Duodenal mucosa (tissue), 2 donors: ENCODE results near the gene CHD1L.
"Not testable (repeated sequence)": the region's sequence is repeated elsewhere in the genome, so short reads cannot be mapped to it uniquely, and the experiment has no call there.

ENCODE experiments used
- H3K27ac ChIP-seq: one replicate; pipeline ENCODE4 v1.7.0; 2013; ENCODE audit warnings: low read depth, low read length
- H3K27me3 ChIP-seq, 2 donors: one replicate each; pipeline ENCODE4 v1.7.0; 2013; ENCODE audit warnings: low read length in 2 of 2, control low read depth in 1 of 2; ENCODE audit not compliant: insufficient read depth in 2 of 2, control insufficient read depth in 1 of 2
- H3K36me3 ChIP-seq, 2 donors: one replicate each; pipeline ENCODE4 v1.7.0; 2013; ENCODE audit warnings: low read length in 2 of 2, control low read depth in 1 of 2; ENCODE audit not compliant: insufficient read depth in 2 of 2, control insufficient read depth in 1 of 2
- H3K4me1 ChIP-seq, 2 donors: one replicate each; pipeline ENCODE4 v1.7.0; 2013; ENCODE audit warnings: low read length in 2 of 2, control low read depth in 1 of 2; ENCODE audit not compliant: insufficient read depth in 2 of 2, control insufficient read depth in 1 of 2
- H3K4me3 ChIP-seq, 2 donors: one replicate each; pipeline ENCODE4 v1.7.0; 2013; ENCODE audit warnings: low read length in 2 of 2, low read depth in 1 of 2
- H3K9ac ChIP-seq, 2 donors: one replicate each; pipeline ENCODE4 v1.7.0; 2013; ENCODE audit warnings: low read length in 2 of 2, low read depth in 1 of 2
- H3K9me3 ChIP-seq, 2 donors: one replicate each; pipeline ENCODE4 v1.7.0; 2013; ENCODE audit warnings: low read length in 2 of 2, control low read depth in 1 of 2; ENCODE audit not compliant: control insufficient read depth in 1 of 2

The CHD1L gene

DNA sequence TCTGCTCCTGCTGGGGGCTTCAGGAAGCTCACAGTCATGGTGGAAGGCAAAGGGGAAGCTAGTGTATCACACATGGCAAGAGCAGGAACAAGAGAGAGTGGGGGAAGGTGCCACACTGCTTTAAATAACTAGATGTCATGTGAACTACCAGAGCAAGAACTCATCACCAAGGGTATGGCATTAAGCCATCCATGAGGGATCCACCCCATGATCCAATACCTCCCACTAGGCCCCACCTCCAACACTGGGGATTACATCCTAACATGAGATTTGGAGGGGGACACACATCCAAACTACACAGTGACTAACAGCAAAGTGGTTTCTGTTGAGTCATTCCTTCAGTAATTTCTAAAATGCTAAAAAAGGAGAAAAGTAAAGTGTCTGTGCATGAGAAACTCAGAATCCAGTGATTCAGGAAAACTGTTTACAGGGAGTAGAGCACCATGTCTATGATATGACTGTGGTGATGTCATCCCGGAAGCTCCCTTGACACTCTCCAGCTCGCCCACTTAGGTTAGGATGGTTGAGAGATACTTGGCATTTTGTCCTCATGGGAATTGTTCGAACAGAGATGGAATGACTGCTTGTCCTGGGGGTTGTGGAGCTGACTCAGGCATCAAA, 50.3 kb downstream of the CHD1L start:
- H3K4me3 ChIP-seq: no peak overlapping the region
- no peak overlapping the region for H3K27ac ChIP-seq
- no peaks in the 10 kb centered on the region for H3K4me1 ChIP-seq
- peaks cover 50 to 92% of the 10 kb centered on the region in 2 donors for H3K36me3 ChIP-seq
- no peaks in the 10 kb centered on the region for H3K27me3 ChIP-seq
- no peak overlapping the region for H3K9ac ChIP-seq
- H3K9me3 ChIP-seq: no peaks in the 10 kb centered on the region

GRCh38 chr1:147297438-147297837, 55.0 kb downstream of the CHD1L start:
- H3K9ac ChIP-seq: no peak overlapping the region
- H3K4me1 ChIP-seq: no peaks in the 10 kb centered on the region
- no peak overlapping the region for H3K4me3 ChIP-seq
- no peak overlapping the region for H3K27ac ChIP-seq
- no peaks in the 10 kb centered on the region for H3K27me3 ChIP-seq
- H3K36me3 ChIP-seq: peaks cover 36 to 50% of the 10 kb centered on the region in 2 donors
- peaks cover 11 to 20% of the 10 kb centered on the region in 2 donors for H3K9me3 ChIP-seq

DNA sequence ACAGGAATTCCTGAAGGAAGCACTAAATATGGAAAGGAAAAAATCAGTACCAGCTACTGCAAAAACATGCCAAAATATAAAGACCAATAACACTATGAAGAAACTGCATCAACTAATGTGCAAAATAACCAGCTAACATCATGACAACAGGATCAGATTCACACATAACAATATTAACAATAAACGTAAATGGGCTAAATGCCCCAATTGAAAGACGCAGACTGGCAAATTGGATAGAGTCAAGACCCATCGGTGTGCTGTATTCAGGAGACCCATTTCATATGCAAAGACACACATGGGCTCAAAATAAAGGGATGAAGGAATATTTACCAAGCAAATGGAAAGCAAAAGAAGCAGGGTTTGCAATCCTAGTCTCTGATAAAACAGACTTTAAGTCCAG, 63.3 kb downstream of the CHD1L start:
- not testable (repeated sequence) for H3K27ac ChIP-seq, H3K4me1 ChIP-seq, H3K4me3 ChIP-seq, H3K9ac ChIP-seq, H3K36me3 ChIP-seq, H3K27me3 ChIP-seq
- H3K9me3 ChIP-seq: peaks cover 22 to 41% of the 10 kb centered on the region in 2 donors

DNA sequence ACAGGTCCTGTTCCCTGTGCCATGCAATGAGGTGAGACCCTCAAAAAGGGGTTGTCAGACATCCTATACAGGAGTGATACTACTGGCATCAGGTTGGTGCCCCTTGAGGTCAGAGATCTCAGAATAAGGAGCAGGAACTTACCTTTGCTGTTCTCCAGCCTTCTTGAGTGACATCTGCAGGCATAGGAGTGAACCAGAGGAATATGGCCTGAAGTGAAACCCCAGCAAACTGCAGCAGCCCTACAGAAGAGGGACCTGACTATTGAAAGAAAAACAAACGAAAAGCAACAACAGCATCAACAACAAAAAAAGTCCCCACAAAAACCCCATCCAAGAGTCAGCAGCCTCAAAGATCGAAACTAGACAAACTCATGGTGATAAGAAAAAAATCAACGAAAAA, 74.5 kb downstream of the CHD1L start:
- Histone ChIP-seq H3K27me3 (no peaks in the 10 kb centered on the region), H3K36me3 (no peaks in the 10 kb centered on the region), H3K9me3 (no peaks in the 10 kb centered on the region), H3K4me3 (no peak overlapping the region), H3K4me1 (no peaks in the 10 kb centered on the region), H3K9ac (no peak overlapping the region), H3K27ac (no peak overlapping the region)

- not testable (repeated sequence) for H3K9ac ChIP-seq, H3K4me1 ChIP-seq, H3K27me3 ChIP-seq, H3K4me3 ChIP-seq, H3K36me3 ChIP-seq, H3K9me3 ChIP-seq, H3K27ac ChIP-seq
These were observed 84.6 kb downstream of the CHD1L start for GRCh38 chr1:147326933-147327687.

DNA sequence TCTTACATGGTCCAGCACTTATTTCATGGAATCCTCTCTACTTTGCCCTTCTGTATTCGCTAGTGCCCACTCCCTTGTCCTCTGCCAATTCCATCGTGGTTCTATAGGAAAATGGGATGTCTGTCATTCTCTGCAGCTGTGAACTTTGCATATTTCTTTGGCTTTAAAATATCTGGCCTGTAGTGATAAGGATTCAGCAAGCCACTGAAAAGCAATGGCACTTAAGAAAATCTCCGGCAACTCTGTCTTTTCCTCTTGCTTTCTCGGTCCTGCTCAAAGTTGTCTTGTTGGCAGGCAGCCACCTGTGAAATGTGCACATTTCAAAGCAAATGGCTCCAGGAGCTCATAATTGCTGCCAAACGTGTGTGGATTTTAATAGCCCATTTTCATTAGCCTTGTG, 91.8 kb downstream of the CHD1L start:
- Histone ChIP-seq H3K4me1 (no peaks in the 10 kb centered on the region), H3K36me3 (no peaks in the 10 kb centered on the region), H3K4me3 (no peak overlapping the region), H3K9me3 (no peaks in the 10 kb centered on the region), H3K9ac (no peak overlapping the region), H3K27me3 (peaks cover 3 to 9% of the 10 kb centered on the region in 2 donors), H3K27ac (no peak overlapping the region)

DNA sequence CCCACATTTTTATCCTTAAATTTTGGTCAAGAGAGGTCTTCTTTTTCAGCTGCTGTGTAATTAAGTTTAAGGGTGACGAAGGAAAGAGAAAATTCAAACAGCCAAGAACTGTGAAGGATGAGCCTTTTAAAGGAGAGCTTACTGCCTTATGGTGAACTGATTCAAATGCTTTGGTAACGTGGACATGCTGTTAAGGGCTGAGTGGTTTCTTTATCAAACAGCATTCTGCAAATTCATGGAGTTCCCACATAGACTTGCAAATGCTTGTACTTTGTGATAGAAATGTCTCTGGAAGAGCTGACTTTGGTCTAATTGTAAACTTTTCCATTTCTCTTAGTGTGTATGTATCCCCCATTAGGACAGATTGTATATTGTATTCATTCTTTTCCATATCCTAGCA, 93.8 kb downstream of the CHD1L start:
- Histone ChIP-seq H3K27me3 (peaks cover 3 to 9% of the 10 kb centered on the region in 2 donors), H3K4me1 (no peaks in the 10 kb centered on the region), H3K27ac (no peak overlapping the region), H3K9me3 (no peaks in the 10 kb centered on the region), H3K9ac (no peak overlapping the region), H3K36me3 (no peaks in the 10 kb centered on the region), H3K4me3 (no peak overlapping the region)

DNA sequence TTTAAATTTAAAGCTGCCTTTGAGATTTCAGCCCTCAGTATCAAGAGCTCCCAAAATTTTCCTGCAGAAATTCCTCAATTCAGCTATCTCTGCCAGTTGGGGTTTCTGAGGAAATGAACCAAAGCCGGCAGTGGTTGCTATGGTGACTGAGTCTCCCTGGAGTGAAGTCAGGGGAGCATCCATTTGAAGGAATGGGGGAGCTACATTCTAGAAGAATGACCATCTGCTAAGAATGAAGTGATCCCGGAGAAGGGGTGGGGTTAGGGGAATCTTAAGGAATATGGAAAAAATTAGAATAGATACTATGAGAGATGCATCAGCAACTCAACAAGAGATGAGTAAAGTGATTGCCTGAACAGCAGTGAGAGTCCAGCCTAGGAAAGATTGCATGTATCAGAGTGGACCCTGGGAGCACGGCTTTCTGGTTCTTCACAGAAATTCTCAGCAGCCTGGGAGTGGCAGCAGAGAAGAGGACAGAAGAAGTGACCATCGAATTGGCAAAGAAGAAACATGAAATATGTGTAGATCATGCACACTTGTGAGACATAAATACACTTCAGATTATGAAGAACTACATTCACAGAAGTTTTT, 94.7 kb downstream of the CHD1L start:
- Histone ChIP-seq H3K36me3 (no peaks in the 10 kb centered on the region), H3K9ac (no peak overlapping the region), H3K27me3 (peaks cover 3 to 9% of the 10 kb centered on the region in 2 donors), H3K9me3 (no peaks in the 10 kb centered on the region), H3K4me1 (no peaks in the 10 kb centered on the region), H3K27ac (no peak overlapping the region), H3K4me3 (no peak overlapping the region)

- Histone ChIP-seq H3K4me3 (no peak overlapping the region), H3K36me3 (no peaks in the 10 kb centered on the region), H3K9me3 (no peaks in the 10 kb centered on the region), H3K27ac (no peak overlapping the region), H3K4me1 (no peaks in the 10 kb centered on the region), H3K27me3 (peaks cover 3 to 9% of the 10 kb centered on the region in 2 donors), H3K9ac (no peak overlapping the region)
These were observed 96.1 kb downstream of the CHD1L start for GRCh38 chr1:147338571-147338970.

- Histone ChIP-seq H3K27ac (no peak overlapping the region), H3K36me3 (no peaks in the 10 kb centered on the region), H3K4me3 (no peak overlapping the region), H3K27me3 (peaks cover 3 to 9% of the 10 kb centered on the region in 2 donors), H3K4me1 (no peaks in the 10 kb centered on the region), H3K9ac (no peak overlapping the region), H3K9me3 (no peaks in the 10 kb centered on the region)
These were observed 98.8 kb downstream of the CHD1L start for GRCh38 chr1:147341246-147341645.
